SK-N-SH (cell line): ENCODE results near the gene UBFD1. TPM values are rescaled to one million over a fixed set of nuclear protein-coding genes. Genes with fewer than 3 reads are reported as not detected.

Experiments
- CTCF ChIA-PET: fragments of 300-600, 350-600 bp; formaldehyde crosslinking; extraction: SDS; loops from one replicate; lab custom pipeline; 2021; lab: Yijun Ruan, JAX
- POLR2A ChIA-PET: fragments of 350-600 bp; sonication (Branson Sonifier 250); formaldehyde crosslinking; extraction: SDS; loops from one replicate; lab custom pipeline; 2020; ENCODE audit warnings: antibody characterized with exemption, inconsistent platforms; lab: Yijun Ruan, JAX
- DNase-seq: peaks from one replicate; pipeline ENCODE4 v3.0.0; 2012
- H2AFZ ChIP-seq: fragments of 200-600 bp; sonication (generic); 2 replicates; pipeline ENCODE4 v1.8.1; 2016; ENCODE audit warnings: antibody characterized with exemption, mild to moderate bottlenecking, low read depth
- H3F3A ChIP-seq: fragments of 200-600 bp; sonication (generic); replicated peaks from 2 replicates; pipeline ENCODE3; 2016; ENCODE audit warnings: antibody characterized with exemption, mild to moderate bottlenecking; ENCODE audit not compliant: insufficient read depth
- H3K27ac ChIP-seq, 2 experiments: fragments of 200-500 bp in 1 of 2; fragments of 200-600 bp in 1 of 2; sonication (Bioruptor generic) in 1 of 2; sonication (generic), shearing (Covaris generic) in 1 of 2; 2 replicates each; pipeline versions ENCODE4 v1.5.1 to v1.6.1; 2014 to 2016; ENCODE audit warnings: low read depth in 2 of 2, inconsistent platforms in 1 of 2, low read length in 1 of 2, mild to moderate bottlenecking in 1 of 2, mixed read lengths in 1 of 2
- H3K27me3 ChIP-seq: fragments of 200-600 bp; sonication (generic), shearing (Covaris generic); 2 replicates; pipeline ENCODE4 v1.6.1; 2016; ENCODE audit warnings: mixed run types; ENCODE audit not compliant: insufficient read depth
- H3K36me3 ChIP-seq, 2 experiments: fragments of 200-500 bp in 1 of 2; fragments of 200-600 bp in 1 of 2; sonication (Bioruptor generic) in 1 of 2; sonication (generic) in 1 of 2; replicated peaks in 1 of 2; 2 replicates each; pipeline versions ENCODE3 to v1.5.1; 2014 to 2016; ENCODE audit warnings: low read length in 1 of 2, mild to moderate bottlenecking in 1 of 2; ENCODE audit not compliant: insufficient read depth in 2 of 2, control insufficient read depth in 1 of 2
- H3K4me1 ChIP-seq, 2 experiments: fragments of 200-500 bp in 1 of 2; fragments of 200-600 bp in 1 of 2; sonication (Bioruptor generic) in 1 of 2; sonication (generic), shearing (Covaris generic) in 1 of 2; 2 replicates each; pipeline versions ENCODE4 v1.5.1 to v1.6.1; 2014 to 2016; ENCODE audit warnings: low read depth in 1 of 2, low read length in 1 of 2, mixed run types in 1 of 2; ENCODE audit not compliant: insufficient read depth in 2 of 2, control insufficient read depth in 1 of 2
- H3K4me2 ChIP-seq: fragments of 200-600 bp; sonication (generic), shearing (Covaris generic); 2 replicates; pipeline ENCODE4 v1.6.1; 2017; ENCODE audit warnings: mixed run types
- H3K4me3 ChIP-seq, 2 experiments: fragments of 200-500 bp in 1 of 2; fragments of 200-600 bp in 1 of 2; sonication (Bioruptor generic) in 1 of 2; sonication (generic), shearing (Covaris generic) in 1 of 2; 2 replicates each; pipeline versions ENCODE4 v1.5.1 to v1.8.1; 2014 to 2016; ENCODE audit warnings: low read depth in 2 of 2, inconsistent platforms in 1 of 2, low read length in 1 of 2, mild to moderate bottlenecking in 1 of 2, mixed read lengths in 1 of 2, moderate library complexity in 1 of 2
- H3K79me2 ChIP-seq: fragments of 200-600 bp; sonication (generic); 2 replicates; pipeline ENCODE4 v1.8.1; 2017; ENCODE audit warnings: mild to moderate bottlenecking; ENCODE audit not compliant: insufficient read depth
- H3K9ac ChIP-seq: fragments of 200-600 bp; sonication (generic); 2 replicates; pipeline ENCODE4 v1.6.1; 2017; ENCODE audit warnings: mixed run types
- H3K9me2 ChIP-seq: fragments of 200-600 bp; sonication (generic); 2 replicates; pipeline ENCODE4 v1.6.1; 2017; ENCODE audit warnings: mixed run types
- H3K9me3 ChIP-seq: fragments of 200-600 bp; sonication (generic); 2 replicates; pipeline ENCODE4 v1.6.1; 2017; ENCODE audit warnings: mixed run types, mild to moderate bottlenecking, moderate library complexity
- H4K20me1 ChIP-seq: fragments of 200-600 bp; sonication (generic); 2 replicates; pipeline ENCODE4 v1.6.1; 2017; ENCODE audit warnings: mild to moderate bottlenecking, mixed run types; ENCODE audit not compliant: insufficient read depth
- ELF1 ChIP-seq: IDR thresholded peaks from 2 replicates; pipeline ENCODE4 v1.4.0; 2012
- FOXJ3 ChIP-seq: sonication (generic); formaldehyde crosslinking; IDR thresholded peaks from 2 replicates; pipeline ENCODE4 v1.5.1; 2020; ENCODE audit warnings: mild to moderate bottlenecking, missing genetic modification reagents
- GATA2 ChIP-seq: sonication (generic); formaldehyde crosslinking; IDR thresholded peaks from 2 replicates; pipeline ENCODE4 v1.5.0; 2020; ENCODE audit warnings: mild to moderate bottlenecking, missing genetic modification reagents
- MEF2A ChIP-seq: IDR thresholded peaks from 2 replicates; pipeline ENCODE4 v1.4.0; 2012; ENCODE audit warnings: low read depth, borderline replicate concordance
- MXI1 ChIP-seq: IDR thresholded peaks from 2 replicates; pipeline ENCODE4 v1.6.1; 2012; ENCODE audit warnings: mild to moderate bottlenecking, low read depth, low read length, improper control_type of control experiment
- NFIC ChIP-seq: IDR thresholded peaks from 2 replicates; pipeline ENCODE4 v1.4.0; 2012; ENCODE audit warnings: borderline replicate concordance
- NRF1 ChIP-seq: IDR thresholded peaks from 2 replicates; pipeline ENCODE4 v1.6.1; 2012; ENCODE audit warnings: low read depth, mild to moderate bottlenecking, low read length
- RCOR1 ChIP-seq: fragments of 150-350 bp; IDR thresholded peaks from 2 replicates; pipeline ENCODE4 v1.6.1; 2017; ENCODE audit warnings: antibody characterized with exemption, low read length
- SIN3A ChIP-seq: IDR thresholded peaks from 2 replicates; pipeline ENCODE4 v1.6.1; 2012; ENCODE audit warnings: low read depth, mild to moderate bottlenecking, low read length, moderate library complexity, borderline replicate concordance
- TCF12 ChIP-seq: IDR thresholded peaks from 2 replicates; pipeline ENCODE4 v1.4.0; 2012
- YY1 ChIP-seq: IDR thresholded peaks from 2 replicates; pipeline ENCODE4 v1.4.0; 2012; ENCODE audit warnings: low read depth, mild to moderate bottlenecking
- WGBS: methylation state at CpG from one replicate; pipeline ENCODE4 v1.1.6; 2017; ENCODE audit warnings: low lambda C conversion rate; 5-methylcytosine and 5-hydroxymethylcytosine counted together
- polyA plus RNA-seq, 3 experiments: library from polyadenylated mRNA; depleted of rRNA; stranded (reverse); fragments of >200 nt; gene quantifications; 2 replicates each; pipeline ENCODE4 v1.2.3, GENCODE V29; 2012
- TF ChIP-seq, protein P1 (sequence below): fragments of 200-600 bp; sonication (generic); IDR thresholded peaks from 2 replicates; pipeline ENCODE4 v1.6.1; 2017; ENCODE audit warnings: antibody characterized with exemption, mild to moderate bottlenecking, moderate library complexity
- TF ChIP-seq, protein P2 (sequence below): IDR thresholded peaks from 2 replicates; pipeline ENCODE4 v1.4.0; 2012; ENCODE audit warnings: low read depth, borderline replicate concordance
- TF ChIP-seq, protein P3 (sequence below): IDR thresholded peaks from 2 replicates; pipeline ENCODE4; 2012
- TF ChIP-seq, protein P4 (sequence below): IDR thresholded peaks from 2 replicates; pipeline ENCODE4 v1.4.0; 2012; ENCODE audit warnings: low read depth, borderline replicate concordance
- TF ChIP-seq, protein P5 (sequence below): fragments of 150-350 bp; IDR thresholded peaks from 2 replicates; pipeline ENCODE4 v1.6.1; 2016; ENCODE audit warnings: mild to moderate bottlenecking, low read depth, low read length

The UBFD1 gene
- polyA plus RNA-seq, 1 of the 3 experiments (the other 2 are of a cell fraction): 66.1 TPM

DNA sequence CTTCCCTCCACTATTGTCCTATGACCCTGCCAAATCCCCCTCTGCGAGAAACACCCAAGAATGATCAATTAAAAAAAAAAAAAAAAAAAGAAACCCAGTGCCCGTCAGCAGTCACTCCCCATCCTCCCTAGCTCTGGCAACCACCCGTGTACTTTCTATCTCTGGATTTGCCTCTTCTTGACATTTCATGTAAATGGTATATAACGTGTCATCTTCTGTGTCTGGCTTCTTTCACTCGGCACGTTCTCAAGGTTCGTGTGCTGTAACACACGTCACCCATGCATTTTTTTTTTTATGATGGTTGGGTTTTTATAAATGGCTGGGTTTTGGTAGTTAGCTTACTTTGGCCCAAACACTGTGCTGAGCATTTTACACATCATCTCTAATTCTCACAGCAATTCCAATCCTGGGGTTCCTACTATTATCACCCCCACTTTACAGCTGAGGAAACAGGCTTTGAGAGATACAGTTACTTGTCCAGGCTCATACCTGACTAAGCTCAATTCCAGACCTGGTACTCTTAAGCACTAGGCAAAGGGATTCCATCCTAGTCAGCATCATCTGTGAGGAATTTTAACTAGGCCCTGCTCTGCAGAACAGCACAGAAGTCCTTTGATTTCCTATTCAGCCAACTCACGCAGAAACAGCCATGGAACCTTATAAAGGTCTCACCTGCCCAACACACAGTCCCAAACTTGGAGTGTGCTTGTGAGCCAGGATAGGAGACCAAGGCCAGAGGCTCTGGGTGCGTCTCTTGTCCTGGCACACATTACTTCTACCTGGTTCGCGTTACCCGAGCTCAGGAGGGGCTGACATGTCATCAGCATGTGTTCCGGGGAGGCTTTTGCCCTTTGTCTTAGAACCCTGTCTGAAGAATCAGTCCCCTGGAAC is 26.9 kb downstream of the UBFD1 start:
- TF ChIP-seq GATA2 (CRISPR knock-in tag) (no peak), RCOR1 (no peak), YY1 (no peak), FOXJ3 (CRISPR knock-in tag) (no peak), TCF12 (no peak), NRF1 (no peak), ELF1 (no peak), MEF2A (no peak), SIN3A (no peak), NFIC (no peak), MXI1 (no peak)
- TF ChIP-seq, protein P1, sequence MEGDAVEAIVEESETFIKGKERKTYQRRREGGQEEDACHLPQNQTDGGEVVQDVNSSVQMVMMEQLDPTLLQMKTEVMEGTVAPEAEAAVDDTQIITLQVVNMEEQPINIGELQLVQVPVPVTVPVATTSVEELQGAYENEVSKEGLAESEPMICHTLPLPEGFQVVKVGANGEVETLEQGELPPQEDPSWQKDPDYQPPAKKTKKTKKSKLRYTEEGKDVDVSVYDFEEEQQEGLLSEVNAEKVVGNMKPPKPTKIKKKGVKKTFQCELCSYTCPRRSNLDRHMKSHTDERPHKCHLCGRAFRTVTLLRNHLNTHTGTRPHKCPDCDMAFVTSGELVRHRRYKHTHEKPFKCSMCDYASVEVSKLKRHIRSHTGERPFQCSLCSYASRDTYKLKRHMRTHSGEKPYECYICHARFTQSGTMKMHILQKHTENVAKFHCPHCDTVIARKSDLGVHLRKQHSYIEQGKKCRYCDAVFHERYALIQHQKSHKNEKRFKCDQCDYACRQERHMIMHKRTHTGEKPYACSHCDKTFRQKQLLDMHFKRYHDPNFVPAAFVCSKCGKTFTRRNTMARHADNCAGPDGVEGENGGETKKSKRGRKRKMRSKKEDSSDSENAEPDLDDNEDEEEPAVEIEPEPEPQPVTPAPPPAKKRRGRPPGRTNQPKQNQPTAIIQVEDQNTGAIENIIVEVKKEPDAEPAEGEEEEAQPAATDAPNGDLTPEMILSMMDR: no peak
- TF ChIP-seq, protein P2, sequence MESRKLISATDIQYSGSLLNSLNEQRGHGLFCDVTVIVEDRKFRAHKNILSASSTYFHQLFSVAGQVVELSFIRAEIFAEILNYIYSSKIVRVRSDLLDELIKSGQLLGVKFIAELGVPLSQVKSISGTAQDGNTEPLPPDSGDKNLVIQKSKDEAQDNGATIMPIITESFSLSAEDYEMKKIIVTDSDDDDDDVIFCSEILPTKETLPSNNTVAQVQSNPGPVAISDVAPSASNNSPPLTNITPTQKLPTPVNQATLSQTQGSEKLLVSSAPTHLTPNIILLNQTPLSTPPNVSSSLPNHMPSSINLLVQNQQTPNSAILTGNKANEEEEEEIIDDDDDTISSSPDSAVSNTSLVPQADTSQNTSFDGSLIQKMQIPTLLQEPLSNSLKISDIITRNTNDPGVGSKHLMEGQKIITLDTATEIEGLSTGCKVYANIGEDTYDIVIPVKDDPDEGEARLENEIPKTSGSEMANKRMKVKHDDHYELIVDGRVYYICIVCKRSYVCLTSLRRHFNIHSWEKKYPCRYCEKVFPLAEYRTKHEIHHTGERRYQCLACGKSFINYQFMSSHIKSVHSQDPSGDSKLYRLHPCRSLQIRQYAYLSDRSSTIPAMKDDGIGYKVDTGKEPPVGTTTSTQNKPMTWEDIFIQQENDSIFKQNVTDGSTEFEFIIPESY: no peak
- TF ChIP-seq, protein P3, sequence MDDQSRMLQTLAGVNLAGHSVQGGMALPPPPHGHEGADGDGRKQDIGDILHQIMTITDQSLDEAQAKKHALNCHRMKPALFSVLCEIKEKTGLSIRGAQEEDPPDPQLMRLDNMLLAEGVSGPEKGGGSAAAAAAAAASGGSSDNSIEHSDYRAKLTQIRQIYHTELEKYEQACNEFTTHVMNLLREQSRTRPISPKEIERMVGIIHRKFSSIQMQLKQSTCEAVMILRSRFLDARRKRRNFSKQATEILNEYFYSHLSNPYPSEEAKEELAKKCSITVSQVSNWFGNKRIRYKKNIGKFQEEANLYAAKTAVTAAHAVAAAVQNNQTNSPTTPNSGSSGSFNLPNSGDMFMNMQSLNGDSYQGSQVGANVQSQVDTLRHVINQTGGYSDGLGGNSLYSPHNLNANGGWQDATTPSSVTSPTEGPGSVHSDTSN: no peak
- TF ChIP-seq, protein P4, sequence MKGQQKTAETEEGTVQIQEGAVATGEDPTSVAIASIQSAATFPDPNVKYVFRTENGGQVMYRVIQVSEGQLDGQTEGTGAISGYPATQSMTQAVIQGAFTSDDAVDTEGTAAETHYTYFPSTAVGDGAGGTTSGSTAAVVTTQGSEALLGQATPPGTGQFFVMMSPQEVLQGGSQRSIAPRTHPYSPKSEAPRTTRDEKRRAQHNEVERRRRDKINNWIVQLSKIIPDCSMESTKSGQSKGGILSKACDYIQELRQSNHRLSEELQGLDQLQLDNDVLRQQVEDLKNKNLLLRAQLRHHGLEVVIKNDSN: no peak
- TF ChIP-seq, protein P5, sequence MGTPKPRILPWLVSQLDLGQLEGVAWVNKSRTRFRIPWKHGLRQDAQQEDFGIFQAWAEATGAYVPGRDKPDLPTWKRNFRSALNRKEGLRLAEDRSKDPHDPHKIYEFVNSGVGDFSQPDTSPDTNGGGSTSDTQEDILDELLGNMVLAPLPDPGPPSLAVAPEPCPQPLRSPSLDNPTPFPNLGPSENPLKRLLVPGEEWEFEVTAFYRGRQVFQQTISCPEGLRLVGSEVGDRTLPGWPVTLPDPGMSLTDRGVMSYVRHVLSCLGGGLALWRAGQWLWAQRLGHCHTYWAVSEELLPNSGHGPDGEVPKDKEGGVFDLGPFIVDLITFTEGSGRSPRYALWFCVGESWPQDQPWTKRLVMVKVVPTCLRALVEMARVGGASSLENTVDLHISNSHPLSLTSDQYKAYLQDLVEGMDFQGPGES: no peak
- Histone ChIP-seq H3F3A (peaks cover 22% of the 10 kb centered on the region), H3K9ac (no peak overlapping the region), H3K36me3 (peaks cover 43 to 53% of the 10 kb centered on the region in 2 experiments), H3K9me3 (no peaks in the 10 kb centered on the region), H3K4me1 (no peaks in the 10 kb centered on the region), H2AFZ (no peak overlapping the region), H3K9me2 (no peaks in the 10 kb centered on the region), H3K27me3 (no peaks in the 10 kb centered on the region), H3K27ac (no peak overlapping the region), H4K20me1 (no peaks in the 10 kb centered on the region), H3K79me2 (peaks cover 37% of the 10 kb centered on the region; the same call in 1 of the 2 replicates), H3K4me2 (no peak overlapping the region), H3K4me3 (no peak overlapping the region)
- DNase-seq: no peak
- ChIA-PET POLR2A (no interaction called here), CTCF (interaction anchor here (1.0 to 1.2 kb wide), 2 partner anchors 12 to 28 kb away, joined by 3 read pairs; partner anchors contain the start of gene NDUFAB1)
- WGBS: 88% methylated on average over 12 of the region's 14 CpGs
